ENCODE measurements around the gene ANKRD27. TPM values are rescaled to one million over a fixed set of nuclear protein-coding genes. Genes with fewer than 3 reads are reported as not detected.

Gene ANKRD27
- total and polyA plus RNA-seq, 2 donors (not counting 1 experiment from before 2014, with no cell fraction given): 12.9 to 43.8 TPM

DNA sequence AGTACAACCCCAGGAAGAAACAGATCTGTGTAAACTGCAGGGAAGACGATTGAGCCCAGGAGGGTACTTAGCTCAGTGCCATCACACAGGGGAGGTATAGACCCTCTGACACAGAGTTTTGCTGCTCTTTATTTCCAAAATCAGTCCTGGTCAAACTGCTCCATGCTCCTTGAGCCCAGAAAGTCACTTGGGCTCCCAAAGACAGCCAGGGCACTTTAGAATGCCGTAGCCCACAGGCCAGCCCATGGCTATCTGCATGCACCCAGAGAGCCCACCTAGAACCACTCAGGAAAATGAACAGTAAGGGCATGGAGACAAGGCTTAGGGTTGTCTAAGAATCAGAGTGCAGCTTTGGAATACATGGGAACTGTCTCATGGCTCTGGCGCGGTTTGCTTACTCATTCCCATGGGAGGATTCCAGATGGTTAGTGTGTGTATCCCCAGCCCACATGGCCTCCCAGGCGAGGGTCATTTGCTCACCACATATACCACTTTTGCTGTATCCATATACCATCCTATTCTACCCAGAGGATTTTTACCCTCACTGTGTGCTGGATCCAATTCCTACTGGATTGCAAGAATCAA, 108.6 kb downstream of the ANKRD27 start:
- DNase-seq (no peak), ATAC-seq (ENCODE audit: low read depth) (no peak)
- Histone ChIP-seq H3K4me1 (ENCODE audit: control insufficient read depth in 2 of 2, insufficient read depth in 2 of 2, low read length in 2 of 2) (no peaks in the 10 kb centered on the region), H3K9ac (ENCODE audit: low read length) (no peak overlapping the region), H3K79me2 (ENCODE audit: control insufficient read depth, insufficient read depth, low read length) (no peaks in the 10 kb centered on the region), H4K20me1 (ENCODE audit: control insufficient read depth, insufficient read depth, low read length, poor library complexity, severe bottlenecking) (no peaks in the 10 kb centered on the region), H3K27ac (ENCODE audit: low read length in 2 of 2) (no peak overlapping the region), H3K4me3 (ENCODE audit: control extremely low read depth in 1 of 5, extremely low read depth in 1 of 5, insufficient read depth in 1 of 5, low read depth in 2 of 5, low read length in 4 of 5) (no peak overlapping the region), H3K4me2 (replicated peaks; ENCODE audit: low read depth, low read length, poor library complexity, severe bottlenecking) (no peak overlapping the region), H2AFZ (ENCODE audit: insufficient read depth, low read depth, low read length, poor library complexity, severe bottlenecking) (no peak overlapping the region), H3K27me3 (replicated peaks in 1 of 4; ENCODE audit: control extremely low read depth in 1 of 4, control insufficient read depth in 3 of 4, insufficient read depth in 4 of 4, low read length in 3 of 4) (peaks cover 0 to 7% (median 1%) of the 10 kb centered on the region in 4 experiments), H3K9me3 (ENCODE audit: control extremely low read depth in 1 of 3, control insufficient read depth in 2 of 3, insufficient read depth in 1 of 3, low read length in 2 of 3) (peaks cover 0 to 4% (median 0%) of the 10 kb centered on the region in 3 donors), H3K36me3 (replicated peaks in 1 of 2; ENCODE audit: control extremely low read depth in 1 of 2, control insufficient read depth in 1 of 2, extremely low read depth in 1 of 2, insufficient read depth in 2 of 2, low read length in 1 of 2) (no peaks in the 10 kb centered on the region)
- Mint-ChIP-seq H3K9me3 (ENCODE audit: insufficient read depth) (no peaks in the 10 kb centered on the region), H3K4me3 (no peak overlapping the region), H3K27me3 (peaks cover 11% of the 10 kb centered on the region), H3K27ac (no peak overlapping the region), H3K4me1 (no peaks in the 10 kb centered on the region)
- CTCF ChIA-PET: interaction anchor here (1.1 to 1.2 kb wide), 2 partner anchors 80 to 229 kb away, joined by 3 read pairs; no protein-coding TSS in a partner anchor
- TF ChIP-seq CTCF (IDR thresholded peaks at IDR 0.05): no peak
- TF ChIP-seq EZH2 (IDR thresholded peaks at IDR 0.05; ENCODE audit: borderline replicate concordance, insufficient read depth, low read depth, low read length, poor library complexity, severe bottlenecking): no peak
- intact Hi-C loops (cut with micrococcal nuclease): no loop called here
- 100% methylated on average over 1 of the region's 5 CpGs for WGBS (ENCODE audit: insufficient coverage)
- POLR2A ChIA-PET: no interaction called here

GRCh38 chr19:32563761-32564160, 111.2 kb downstream of the ANKRD27 start:
- peaks cover 0 to 3% (median 0%) of the 10 kb centered on the region in 4 experiments for H3K27me3 ChIP-seq (replicated peaks in 1 of 4; ENCODE audit: control extremely low read depth in 1 of 4, control insufficient read depth in 3 of 4, insufficient read depth in 4 of 4, low read length in 3 of 4)
- no peaks in the 10 kb centered on the region for H3K4me1 Mint-ChIP-seq
- DNase-seq (no peak), ATAC-seq (ENCODE audit: low read depth) (no peak)
- 97% methylated on average over 7 of the region's 9 CpGs for WGBS (ENCODE audit: insufficient coverage)
- H3K4me3 Mint-ChIP-seq: no peak overlapping the region
- no peak overlapping the region for H3K9ac ChIP-seq (ENCODE audit: low read length)
- H3K27ac ChIP-seq (ENCODE audit: low read length in 2 of 2): no peak overlapping the region
- POLR2A ChIA-PET: no interaction called here
- no peaks in the 10 kb centered on the region for H3K27me3 Mint-ChIP-seq
- no peak overlapping the region for H3K27ac Mint-ChIP-seq
- TF ChIP-seq CTCF (IDR thresholded peaks at IDR 0.05) (no peak), EZH2 (IDR thresholded peaks at IDR 0.05; ENCODE audit: borderline replicate concordance, insufficient read depth, low read depth, low read length, poor library complexity, severe bottlenecking) (no peak)
- no peaks in the 10 kb centered on the region for H3K9me3 Mint-ChIP-seq (ENCODE audit: insufficient read depth)
- H3K79me2 ChIP-seq (ENCODE audit: control insufficient read depth, insufficient read depth, low read length): no peaks in the 10 kb centered on the region
- intact Hi-C loops (cut with micrococcal nuclease): no loop called here
- no peaks in the 10 kb centered on the region for H3K4me1 ChIP-seq (ENCODE audit: control insufficient read depth in 2 of 2, insufficient read depth in 2 of 2, low read length in 2 of 2)
- peaks cover 0 to 6% (median 0%) of the 10 kb centered on the region in 3 donors for H3K9me3 ChIP-seq (ENCODE audit: control extremely low read depth in 1 of 3, control insufficient read depth in 2 of 3, insufficient read depth in 1 of 3, low read length in 2 of 3)
- no peak overlapping the region for H2AFZ ChIP-seq (ENCODE audit: insufficient read depth, low read depth, low read length, poor library complexity, severe bottlenecking)
- no peak overlapping the region for H3K4me3 ChIP-seq (ENCODE audit: control extremely low read depth in 1 of 5, extremely low read depth in 1 of 5, insufficient read depth in 1 of 5, low read depth in 2 of 5, low read length in 4 of 5)
- CTCF ChIA-PET: no interaction called here
- H3K4me2 ChIP-seq (replicated peaks; ENCODE audit: low read depth, low read length, poor library complexity, severe bottlenecking): no peak overlapping the region
- H3K36me3 ChIP-seq (replicated peaks in 1 of 2; ENCODE audit: control extremely low read depth in 1 of 2, control insufficient read depth in 1 of 2, extremely low read depth in 1 of 2, insufficient read depth in 2 of 2, low read length in 1 of 2): no peaks in the 10 kb centered on the region
- no peaks in the 10 kb centered on the region for H4K20me1 ChIP-seq (ENCODE audit: control insufficient read depth, insufficient read depth, low read length, poor library complexity, severe bottlenecking)
